Panc1 (cell line): ENCODE data around the gene POC5.

Source experiments
- CTCF ChIP-seq: fragments of 450-650 bp; IDR thresholded peaks from 2 replicates; pipeline ENCODE4 v1.5.1; 2017; ENCODE audit warnings: mild to moderate bottlenecking
- POLR2AphosphoS5 ChIP-seq: IDR thresholded peaks from 2 replicates; pipeline ENCODE4 v1.6.1; 2012; ENCODE audit warnings: mild to moderate bottlenecking, low read depth, low read length, moderate library complexity
- REST ChIP-seq, 2 experiments: IDR thresholded peaks; 2 replicates each; pipeline ENCODE4 v1.6.1; 2011 to 2012; ENCODE audit warnings: low read depth in 2 of 2, control low read depth in 1 of 2, low read length in 1 of 2, mild to moderate bottlenecking in 1 of 2, moderate library complexity in 1 of 2; ENCODE audit not compliant: insufficient read depth in 1 of 2
- SIN3A ChIP-seq: IDR thresholded peaks from 2 replicates; pipeline ENCODE4 v1.6.1; 2012; ENCODE audit warnings: low read depth, mild to moderate bottlenecking, low read length, moderate library complexity, borderline replicate concordance; ENCODE audit not compliant: insufficient read depth
- TCF7L2 ChIP-seq: IDR thresholded peaks from 2 replicates; pipeline ENCODE4 v1.6.1; 2011; ENCODE audit warnings: mild to moderate bottlenecking, low read depth, low read length, inconsistent platforms

- no peak for TF ChIP-seq CTCF
- no peak for TF ChIP-seq POLR2AphosphoS5
- no peak for TF ChIP-seq TCF7L2
- no peak for TF ChIP-seq REST (IDR thresholded peaks at IDR 0.05; ENCODE audit: insufficient read depth in 1 of 2, low read depth in 2 of 2, low read length in 1 of 2)
- TF ChIP-seq SIN3A, result no peak
Measured at GRCh38 chr5:75670577-75670976, 46.7 kb downstream of the POC5 start.
